ENCODE data around the gene RACK1. TPM values are rescaled to one million over a fixed set of nuclear protein-coding genes. Genes with fewer than 3 reads are reported as not detected.

The RACK1 gene
- total and polyA plus RNA-seq, 2 of the 8 experiments (the other 6 are each of a cell fraction or from before 2014, with no cell fraction given): 2,589 to 7,971 TPM

- no peak overlapping the region for H2AK5ac ChIP-seq (ENCODE audit: low read depth, low read length)
- no peak overlapping the region for H2BK5ac ChIP-seq (ENCODE audit: low read depth, low read length)
- H3K9me3 ChIP-seq (ENCODE audit: insufficient read depth in 2 of 2, low read depth in 1 of 2, low read length in 1 of 2): no peaks in the 10 kb centered on the region
- H3K14ac ChIP-seq (ENCODE audit: insufficient read length): no peak overlapping the region
- H2BK20ac ChIP-seq (ENCODE audit: low read length): no peak overlapping the region
- ChIA-PET POLR2A (ENCODE audit: partially characterized antibody) (interaction anchor here (1.6 to 8.4 kb wide), 3 partner anchors 11 to 32 kb away, joined by 6 to 90 read pairs (median 85); no protein-coding TSS in a partner anchor), CTCF (ENCODE audit: partially characterized antibody) (interaction anchor here (0.8 to 14.5 kb wide), 5 partner anchors 8 to 77 kb away, joined by 3 to 197 read pairs (median 3); partner anchors contain the start of gene TRIM41)
- peaks cover 0 to 7% (median 0%) of the 10 kb centered on the region in 4 experiments; a peak in 1 of 8 replicates for H3K36me3 ChIP-seq (ENCODE audit: control insufficient read depth in 2 of 4, insufficient read depth in 4 of 4, low read length in 3 of 4)
- no peak overlapping the region for H4K8ac ChIP-seq (ENCODE audit: extremely low read depth, insufficient read depth, low read length)
- TF ChIP-seq CHD1 (IDR thresholded peaks at IDR 0.05; ENCODE audit: low read depth, low read length) (no peak), EZH2 (IDR thresholded peaks at IDR 0.05; ENCODE audit: low read depth, low read length, severe bottlenecking) (peak; percentile 20)
- H3K27ac ChIP-seq (ENCODE audit: low read depth, low read length): no peak overlapping the region
- peak overlapping the region; percentile 55 to 87 (median 80) for H3K4me3 ChIP-seq (ENCODE audit: extremely low read depth in 1 of 4, insufficient read depth in 2 of 4, low read depth in 3 of 4, low read length in 4 of 4)
- H2AFZ ChIP-seq (ENCODE audit: low read length): no peak overlapping the region
- WGBS, 2 experiments (ENCODE audit: extremely low coverage in 1 of 2, insufficient coverage in 1 of 2, insufficient read length in 1 of 2, insufficient replicate concordance in 2 of 2, low coverage in 1 of 2, low lambda C conversion rate in 2 of 2, missing lambda C conversion rate in 1 of 2): 24% methylated on average over 11 of the region's 17 CpGs; no CpG with 5 or more reads in 1 of the 2 experiments
- H3K4ac ChIP-seq (replicated peaks; ENCODE audit: insufficient read length, low read depth, low read length): no peak overlapping the region
- H4K20me1 ChIP-seq (replicated peaks in 1 of 2; ENCODE audit: control insufficient read depth in 1 of 2, insufficient read depth in 2 of 2, low read length in 2 of 2): peaks cover 2 to 3% of the 10 kb centered on the region in 2 experiments
- no peak overlapping the region for H2BK120ac ChIP-seq (replicated peaks; ENCODE audit: low read depth, low read length)
- no peak overlapping the region for H3K18ac ChIP-seq (ENCODE audit: extremely low read depth, low read length)
- peaks cover 32 to 72% (median 59%) of the 10 kb centered on the region in 4 experiments for H3K27me3 ChIP-seq (replicated peaks in 1 of 4; ENCODE audit: control insufficient read depth in 3 of 4, extremely low read depth in 1 of 4, insufficient read depth in 3 of 4, low read length in 3 of 4)
- H2BK12ac ChIP-seq (ENCODE audit: low read depth, low read length): no peak overlapping the region
- no peaks in the 10 kb centered on the region for H3K79me2 ChIP-seq (ENCODE audit: control insufficient read depth in 1 of 2, insufficient read depth in 2 of 2, low read length in 2 of 2)
- H3K4me2 ChIP-seq (ENCODE audit: insufficient read depth in 1 of 2, low read depth in 2 of 2, low read length in 2 of 2): peak overlapping the region; percentile 93 to 99
- H3K9ac ChIP-seq (replicated peaks in 1 of 4; ENCODE audit: extremely low read depth in 1 of 4, low read depth in 3 of 4, low read length in 3 of 4): no peak overlapping the region
- H3K56ac ChIP-seq (replicated peaks; ENCODE audit: insufficient read length, low read depth, low read length): no peak overlapping the region
- FAIRE-seq (no peak), DNase-seq (ENCODE audit: low read depth in 1 of 2, low spot score in 2 of 2) (no peak)
- H3K79me1 ChIP-seq (ENCODE audit: low read depth, low read length): no peaks in the 10 kb centered on the region
- peaks cover under 1 to 20% (median 11%) of the 10 kb centered on the region in 4 experiments for H3K4me1 ChIP-seq (replicated peaks in 1 of 4; ENCODE audit: control insufficient read depth in 3 of 4, insufficient read depth in 4 of 4, low read length in 3 of 4)
- H2BK15ac ChIP-seq (ENCODE audit: low read length): no peak overlapping the region
- H3K23me2 ChIP-seq (ENCODE audit: low read depth, low read length): peaks cover 24% of the 10 kb centered on the region
- no peak overlapping the region for H4K5ac ChIP-seq (ENCODE audit: insufficient read length, low read depth, low read length)
- no peak overlapping the region for H3K23ac ChIP-seq (ENCODE audit: insufficient read length)
- H4K91ac ChIP-seq (replicated peaks; ENCODE audit: insufficient read length, low read length): no peak overlapping the region
Measured at GRCh38 chr5:181203777-181204112, 40.0 kb downstream of the RACK1 start.
